GM23338 (cell line): ENCODE measurements around the gene SRCAP. TPM values are rescaled to one million over a fixed set of nuclear protein-coding genes. Genes with fewer than 3 reads are reported as not detected.

Experiments used
- ATAC-seq: fragments of 200-7000 bp; cut with Tn5 transposase; 3 replicates; pipeline ENCODE4 v1.9.1; 2020
- DNase-seq: peaks from one replicate; pipeline ENCODE4 v3.0.0-alpha.2; 2015; ENCODE audit warnings: low spot score
- H2AFZ ChIP-seq: fragments of 200-600 bp; sonication (generic); 2 replicates; pipeline ENCODE4 v1.8.0; 2016; ENCODE audit warnings: antibody characterized with exemption, mild to moderate bottlenecking, moderate library complexity
- H3F3A ChIP-seq: fragments of 200-600 bp; sonication (generic); replicated peaks from 2 replicates; pipeline ENCODE4 v1.8.0; 2017; ENCODE audit warnings: antibody characterized with exemption, mixed run types, low read depth
- H3K27ac ChIP-seq: fragments of 200-600 bp; sonication (generic); 2 replicates; pipeline ENCODE4 v1.6.1; 2016; ENCODE audit warnings: low read depth
- H3K27me3 ChIP-seq: fragments of 200-600 bp; sonication (generic); 2 replicates; pipeline ENCODE4 v1.8.0; 2016; ENCODE audit warnings: mild to moderate bottlenecking, mixed run types, moderate library complexity; ENCODE audit not compliant: insufficient read depth
- H3K36me3 ChIP-seq: fragments of 200-600 bp; sonication (generic); 2 replicates; pipeline ENCODE4 v1.8.0; 2016; ENCODE audit warnings: mild to moderate bottlenecking; ENCODE audit not compliant: insufficient read depth
- H3K4me1 ChIP-seq: fragments of 200-600 bp; sonication (generic); 2 replicates; pipeline ENCODE4 v1.8.0; 2016; ENCODE audit warnings: mild to moderate bottlenecking, moderate library complexity; ENCODE audit not compliant: insufficient read depth
- H3K4me2 ChIP-seq: fragments of 200-600 bp; sonication (generic); 2 replicates; pipeline ENCODE4 v1.7.1; 2017; ENCODE audit warnings: mixed run types
- H3K4me3 ChIP-seq: fragments of 200-600 bp; sonication (generic); 2 replicates; pipeline ENCODE4 v1.6.1; 2016; ENCODE audit warnings: mixed run types
- H3K79me2 ChIP-seq: fragments of 200-600 bp; sonication (generic); replicated peaks from 2 replicates; pipeline ENCODE4 v1.8.0; 2017; ENCODE audit warnings: mild to moderate bottlenecking; ENCODE audit not compliant: insufficient read depth
- H3K9me2 ChIP-seq: fragments of 200-600 bp; sonication (generic); 2 replicates; pipeline ENCODE4 v1.8.0; 2017; ENCODE audit not compliant: insufficient read depth
- H4K20me1 ChIP-seq: fragments of 200-600 bp; sonication (generic); replicated peaks from 2 replicates; pipeline ENCODE4 v1.8.0; 2017; ENCODE audit warnings: mild to moderate bottlenecking; ENCODE audit not compliant: insufficient read depth
- H3K27ac Mint-ChIP-seq: 2 replicates; pipeline ENCODE4 v1.8.0; 2020; ENCODE audit warnings: inconsistent platforms, mild to moderate bottlenecking, moderate library complexity, mixed read lengths
- H3K27me3 Mint-ChIP-seq: 3 replicates; pipeline ENCODE4 v1.8.0; 2022; ENCODE audit warnings: low read depth, mild to moderate bottlenecking, moderate library complexity, mixed read lengths, inconsistent platforms; ENCODE audit not compliant: insufficient read depth, poor library complexity
- H3K36me3 Mint-ChIP-seq: 3 replicates; pipeline ENCODE4 v1.8.0; 2021; ENCODE audit warnings: low read depth, mild to moderate bottlenecking, inconsistent platforms, moderate library complexity, mixed read lengths
- H3K4me1 Mint-ChIP-seq: 3 replicates; pipeline ENCODE4 v1.8.0; 2020; ENCODE audit warnings: mild to moderate bottlenecking, inconsistent platforms, mixed read lengths
- H3K4me3 Mint-ChIP-seq: 3 replicates; pipeline ENCODE4 v1.8.0; 2021; ENCODE audit warnings: moderate library complexity, mild to moderate bottlenecking, inconsistent platforms, mixed read lengths
- H3K9me3 Mint-ChIP-seq: 3 replicates; pipeline ENCODE4 v1.8.0; 2020; ENCODE audit warnings: moderate library complexity, mild to moderate bottlenecking, inconsistent platforms, mixed read lengths
- CREB1 ChIP-seq: fragments of 250-450 bp; sonication (Bioruptor Pico); IDR thresholded peaks from 2 replicates; pipeline ENCODE4 v1.5.0; 2020; ENCODE audit warnings: low read depth, mild to moderate bottlenecking, moderate library complexity
- CTCF ChIP-seq, 2 experiments: fragments of 200-600 bp in 1 of 2; sonication (generic) in 1 of 2; conservative IDR thresholded peaks; 2 replicates each; pipeline versions ENCODE4 v1.5.1 to v1.6.1; 2016 to 2017; ENCODE audit warnings: antibody characterized with exemption in 2 of 2, low read depth in 2 of 2, mild to moderate bottlenecking in 2 of 2, moderate library complexity in 1 of 2
- ETS1 ChIP-seq: IDR thresholded peaks from 2 replicates; pipeline ENCODE4 v1.6.1; 2016; ENCODE audit warnings: antibody characterized with exemption
- EZH2phosphoT487 ChIP-seq: fragments of 200-600 bp; sonication (generic); IDR thresholded peaks from one replicate; pipeline ENCODE4 v1.8.1; 2018; ENCODE audit warnings: antibody characterized with exemption; ENCODE audit not compliant: unreplicated experiment
- JUNB ChIP-seq: IDR thresholded peaks from one replicate; pipeline ENCODE4 v1.6.1; 2016; ENCODE audit warnings: antibody characterized with exemption; ENCODE audit not compliant: unreplicated experiment
- NANOG ChIP-seq: IDR thresholded peaks from 2 replicates; pipeline ENCODE4 v1.6.1; 2016; ENCODE audit warnings: antibody characterized with exemption, borderline replicate concordance
- POLR2AphosphoS5 ChIP-seq: IDR thresholded peaks from 2 replicates; pipeline ENCODE4 v1.6.1; 2016; ENCODE audit warnings: antibody characterized with exemption, low read depth
- STAT1 ChIP-seq: IDR thresholded peaks from one replicate; pipeline ENCODE4 v1.6.1; 2016; ENCODE audit warnings: antibody characterized with exemption; ENCODE audit not compliant: unreplicated experiment
- polyA plus RNA-seq: library from polyadenylated mRNA; unstranded; fragments of >200 nt; fragmentation: Nextera tagmentation; extraction: Ambion mirVana; gene quantifications from 2 replicates; pipeline ENCODE4 v1.2.1, GENCODE V29; 2016
- total RNA-seq: library from RNA; depleted of rRNA; stranded (reverse); fragments of >200 nt; shearing (Covaris generic); gene quantifications from 2 replicates; pipeline ENCODE4 v1.2.3, GENCODE V29; 2014

The SRCAP gene
- total and polyA plus RNA-seq, 2 experiments from 2014 or later, result 15.3 to 38.4 TPM

GRCh38 chr16:30651124-30652004 lies 47.6 kb upstream of the SRCAP start:
- peak; percentile 67 for ATAC-seq
- no peak for TF ChIP-seq NANOG
- peak; percentile 57 to 73 for TF ChIP-seq CTCF (conservative IDR thresholded peaks at IDR 0.05; ENCODE audit: low read depth in 2 of 2)
- H3K27me3 Mint-ChIP-seq, result peaks cover 31% of the 10 kb centered on the region
- H3K9me3 Mint-ChIP-seq, result no peaks in the 10 kb centered on the region
- no peaks in the 10 kb centered on the region for H3K9me2 ChIP-seq
- H3K79me2 ChIP-seq, result no peaks in the 10 kb centered on the region
- peak overlapping the region; percentile 87 for H3K4me3 Mint-ChIP-seq
- peaks cover 2% of the 10 kb centered on the region; the same call in 1 of the 3 replicates for H3K36me3 Mint-ChIP-seq
- peak; percentile 72 for DNase-seq
- H3K4me1 ChIP-seq, result no peaks in the 10 kb centered on the region
- peaks cover 15% of the 10 kb centered on the region for H3K27me3 ChIP-seq
- H3K4me2 ChIP-seq, result peak overlapping the region; percentile 94
- no peaks in the 10 kb centered on the region; the same call in 1 of the 2 replicates for H3K36me3 ChIP-seq
- H2AFZ ChIP-seq, result peak overlapping the region; percentile 83; the same call in 1 of the 2 replicates
- peak overlapping the region; percentile 91 for H3K4me3 ChIP-seq
- H3K27ac Mint-ChIP-seq, result peak overlapping the region; percentile 83
- H3K4me1 Mint-ChIP-seq, result peaks cover 11% of the 10 kb centered on the region
- H4K20me1 ChIP-seq, result no peaks in the 10 kb centered on the region; the same call in 1 of the 2 replicates
- peak overlapping the region; percentile 89 for H3K27ac ChIP-seq
- H3F3A ChIP-seq, result peaks cover 4% of the 10 kb centered on the region; the same call in 1 of the 2 replicates

- H3K27ac Mint-ChIP-seq, result no peak overlapping the region
- peaks cover 2% of the 10 kb centered on the region; the same call in 1 of the 3 replicates for H3K36me3 Mint-ChIP-seq
- H3K4me3 ChIP-seq, result peak overlapping the region; percentile 91
- peaks cover 31% of the 10 kb centered on the region for H3K27me3 Mint-ChIP-seq
- peak overlapping the region; percentile 94 for H3K4me2 ChIP-seq
- H4K20me1 ChIP-seq, result no peaks in the 10 kb centered on the region; the same call in 1 of the 2 replicates
- peak overlapping the region; percentile 74 for H3K4me3 Mint-ChIP-seq
- H2AFZ ChIP-seq, result no peak overlapping the region; the same call in 1 of the 2 replicates
- H3F3A ChIP-seq, result peaks cover 6% of the 10 kb centered on the region
- no peaks in the 10 kb centered on the region for H3K9me3 Mint-ChIP-seq
- no peaks in the 10 kb centered on the region for H3K9me2 ChIP-seq
- H3K4me1 Mint-ChIP-seq, result peaks cover 11% of the 10 kb centered on the region
- ATAC-seq (no peak), DNase-seq (no peak)
- H3K36me3 ChIP-seq, result no peaks in the 10 kb centered on the region; the same call in 1 of the 2 replicates
- H3K79me2 ChIP-seq, result no peaks in the 10 kb centered on the region
- no peaks in the 10 kb centered on the region for H3K4me1 ChIP-seq
- H3K27ac ChIP-seq, result no peak overlapping the region
- H3K27me3 ChIP-seq, result peaks cover 19% of the 10 kb centered on the region
- TF ChIP-seq POLR2AphosphoS5 (no peak), JUNB (no peak), NANOG (no peak), EZH2phosphoT487 (no peak)
Observed at GRCh38 chr16:30652005-30652296, 47.0 kb upstream of the SRCAP start.

GRCh38 chr16:30652718-30653117 lies 46.3 kb upstream of the SRCAP start:
- H3K9me3 Mint-ChIP-seq, result no peaks in the 10 kb centered on the region
- no peaks in the 10 kb centered on the region; the same call in 1 of the 2 replicates for H4K20me1 ChIP-seq
- H3K27ac Mint-ChIP-seq, result no peak overlapping the region
- H3K4me3 ChIP-seq, result no peak overlapping the region
- H3K36me3 ChIP-seq, result no peaks in the 10 kb centered on the region; the same call in 1 of the 2 replicates
- peaks cover 35% of the 10 kb centered on the region for H3K27me3 Mint-ChIP-seq
- no peak for ATAC-seq
- peaks cover 2% of the 10 kb centered on the region; the same call in 1 of the 3 replicates for H3K36me3 Mint-ChIP-seq
- H3K4me2 ChIP-seq, result no peak overlapping the region
- H3F3A ChIP-seq, result peaks cover 13% of the 10 kb centered on the region
- H3K27me3 ChIP-seq, result peaks cover 22% of the 10 kb centered on the region
- H2AFZ ChIP-seq, result no peak overlapping the region
- H3K9me2 ChIP-seq, result no peaks in the 10 kb centered on the region
- peaks cover 16% of the 10 kb centered on the region for H3K4me1 Mint-ChIP-seq
- no peak overlapping the region for H3K27ac ChIP-seq
- H3K4me1 ChIP-seq, result peaks cover 4% of the 10 kb centered on the region; the same call in 1 of the 2 replicates
- DNase-seq, result no peak
- H3K79me2 ChIP-seq, result no peaks in the 10 kb centered on the region
- peak overlapping the region; percentile 74 for H3K4me3 Mint-ChIP-seq
- TF ChIP-seq CTCF (conservative IDR thresholded peaks at IDR 0.05; ENCODE audit: low read depth in 2 of 2), result no peak
- no peak for TF ChIP-seq JUNB
- no peak for TF ChIP-seq CREB1 (CRISPR knock-in tag)
- TF ChIP-seq NANOG, result no peak
- no peak for TF ChIP-seq ETS1
- TF ChIP-seq STAT1, result no peak
